Left ventricle myocardium inferior (tissue), 1 donor: Measurements from ENCODE around the gene COL5A2. TPM values are rescaled to one million over a fixed set of nuclear protein-coding genes. Genes with fewer than 3 reads are reported as not detected.

Experiments used
- DNase-seq: peaks from one replicate; pipeline ENCODE4 v3.0.0-alpha.2; 2020
- H3K27ac ChIP-seq: fragments of 200-600 bp; replicated peaks from 2 replicates; pipeline ENCODE4 v1.8.0; 2021
- H3K27me3 ChIP-seq: fragments of 200-600 bp; 2 replicates; pipeline ENCODE4 v1.8.0; 2021; ENCODE audit warnings: low read depth
- H3K36me3 ChIP-seq: fragments of 200-600 bp; 2 replicates; pipeline ENCODE4 v1.8.0; 2021
- H3K4me1 ChIP-seq: fragments of 200-600 bp; 2 replicates; pipeline ENCODE4 v1.8.0; 2021
- H3K4me3 ChIP-seq: fragments of 200-600 bp; 2 replicates; pipeline ENCODE4 v1.8.0; 2021; ENCODE audit warnings: mild to moderate bottlenecking, moderate library complexity
- H3K9me3 ChIP-seq: fragments of 200-600 bp; replicated peaks from 2 replicates; pipeline ENCODE4 v1.8.0; 2021
- CTCF ChIP-seq: fragments of 200-600 bp; IDR thresholded peaks from 2 replicates; pipeline ENCODE4 v1.8.0; 2021; ENCODE audit warnings: antibody characterized with exemption, mild to moderate bottlenecking, borderline replicate concordance
- intact Hi-C: fragments of 100-400 bp; cut with micrococcal nuclease; formaldehyde crosslinking; loops from one replicate; pipeline ENCODE4 v1.11.0; 2022
- microRNA-seq: library from miRNA; unstranded; fragments of <30 nt; microRNA quantifications from one replicate; pipeline ENCODE4 v1.2.0, GENCODE V29; 2020
- total RNA-seq: library from RNA; stranded (reverse); fragmentation: NEBNext Ultra II Directional; extraction: Animal tissue kit (Norgen Biotek cat#: 25700); gene quantifications from one replicate; pipeline ENCODE4 v1.2.1, GENCODE V29; 2021
- donor health status: DM: no; HTN: yes; CAD: no; lungs with severe emphysema.

The COL5A2 gene
- total RNA-seq, 1 donor from 2014 or later, result 9.3 TPM

DNA sequence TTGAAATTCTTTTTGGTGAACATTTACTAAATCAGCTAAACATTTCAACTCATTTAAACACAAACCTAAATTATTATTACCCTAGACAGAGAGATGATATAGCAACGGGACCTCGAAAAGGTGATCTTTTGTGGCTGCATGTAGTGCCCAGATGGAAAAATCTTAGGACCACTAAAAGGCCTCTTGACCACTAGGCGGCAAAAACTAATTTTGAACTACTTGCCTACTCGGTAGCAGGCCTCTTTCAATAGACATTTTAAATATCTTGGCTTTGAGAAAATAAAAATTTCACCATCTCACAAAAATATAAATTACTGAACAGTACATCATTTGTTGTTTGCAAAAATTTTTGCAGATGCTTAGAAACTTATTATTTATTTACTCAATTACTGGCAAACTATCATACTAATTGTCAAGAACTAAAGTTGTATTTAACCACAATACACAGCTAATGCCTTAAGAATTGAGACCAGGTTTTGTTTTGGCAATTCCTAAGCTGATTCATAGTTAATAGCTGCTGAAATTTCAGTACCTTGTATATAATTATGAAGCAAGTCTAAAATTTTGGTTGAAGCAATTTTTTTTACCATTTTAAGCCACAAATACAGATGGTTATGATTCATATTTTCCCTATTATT, 196.0 kb downstream of the COL5A2 start:
- peaks cover 17% of the 10 kb centered on the region for H3K4me1 ChIP-seq
- H3K9me3 ChIP-seq, result no peaks in the 10 kb centered on the region
- intact Hi-C loops, result no loop called here
- H3K36me3 ChIP-seq, result peaks cover 15% of the 10 kb centered on the region
- DNase-seq, result no peak
- no peaks in the 10 kb centered on the region for H3K27me3 ChIP-seq
- H3K4me3 ChIP-seq, result peak overlapping the region; percentile 3
- TF ChIP-seq CTCF, result peak; percentile 44
- peak overlapping the region; percentile 82 for H3K27ac ChIP-seq

Small RNAs within 50 kb of the gene (microRNA-seq; reads per million reads assigned to microRNA genes)
- gene MIR3129 (not detected), gene MIR3606 (not detected)

Other genes with a start within 250 kb of the COL5A2 start
- 98.5 TPM for gene COL3A1, start 205.4 kb downstream of the COL5A2 start, total RNA-seq